Measurements from ENCODE around the gene SP7.

The SP7 gene

DNA sequence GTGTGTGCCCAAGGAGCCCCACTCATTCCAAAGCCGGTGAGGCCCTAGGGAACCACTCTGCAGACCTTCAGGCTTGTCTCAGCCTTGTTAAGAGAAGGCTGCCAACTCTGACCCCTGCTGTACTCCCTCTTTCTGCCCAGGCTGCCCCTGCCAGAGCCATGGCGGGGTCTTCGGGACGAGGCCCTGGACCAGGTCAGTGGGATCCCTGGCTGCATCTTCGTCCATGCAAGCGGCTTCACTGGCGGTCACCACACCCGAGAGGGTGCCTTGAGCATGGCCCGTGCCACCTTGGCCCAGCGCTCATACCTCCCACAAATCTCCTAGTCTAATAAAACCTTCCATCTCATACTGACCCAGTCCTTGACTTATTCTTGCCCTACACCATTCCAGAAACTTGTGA lies 29.3 kb downstream of the SP7 start:
- no peaks in the 10 kb centered on the region for H3K9me2 ChIP-seq (replicated peaks; ENCODE audit: insufficient read depth, low read length)
- no peak overlapping the region for H3K4me2 ChIP-seq (ENCODE audit: low read depth, low read length)
- no peak overlapping the region for H2AFZ ChIP-seq (ENCODE audit: low read length)
- H3K9ac ChIP-seq (ENCODE audit: low read length): no peak overlapping the region
- peaks cover 15% of the 10 kb centered on the region for H3F3A ChIP-seq (ENCODE audit: insufficient read depth, low read length)
- H4K20me1 ChIP-seq (ENCODE audit: insufficient read depth, low read length): no peaks in the 10 kb centered on the region
- no peaks in the 10 kb centered on the region for H3K27me3 ChIP-seq (replicated peaks; ENCODE audit: insufficient read depth, low read length)
- peaks cover 27% of the 10 kb centered on the region for H3K79me2 ChIP-seq (ENCODE audit: low read length)
- no peaks in the 10 kb centered on the region for H3K9me3 ChIP-seq (replicated peaks; ENCODE audit: insufficient read depth, low read length)
- H3K36me3 ChIP-seq (replicated peaks; ENCODE audit: insufficient read depth, low read length): peaks cover 9% of the 10 kb centered on the region; the same call in 1 of the 2 replicates
- H3K4me3 ChIP-seq (ENCODE audit: low read length): no peak overlapping the region
- no peak for DNase-seq
- H3K27ac ChIP-seq (ENCODE audit: low read length): no peak overlapping the region
- peaks cover 19% of the 10 kb centered on the region for H3K4me1 ChIP-seq (ENCODE audit: low read length)
- TF ChIP-seq EZH2 (optimal IDR thresholded peaks at IDR 0.05; ENCODE audit: low read depth, low read length): no peak
- no peak for TF ChIP-seq EZH2phosphoT487 (IDR thresholded peaks at IDR 0.05; ENCODE audit: low read length)
- TF ChIP-seq, protein P1, sequence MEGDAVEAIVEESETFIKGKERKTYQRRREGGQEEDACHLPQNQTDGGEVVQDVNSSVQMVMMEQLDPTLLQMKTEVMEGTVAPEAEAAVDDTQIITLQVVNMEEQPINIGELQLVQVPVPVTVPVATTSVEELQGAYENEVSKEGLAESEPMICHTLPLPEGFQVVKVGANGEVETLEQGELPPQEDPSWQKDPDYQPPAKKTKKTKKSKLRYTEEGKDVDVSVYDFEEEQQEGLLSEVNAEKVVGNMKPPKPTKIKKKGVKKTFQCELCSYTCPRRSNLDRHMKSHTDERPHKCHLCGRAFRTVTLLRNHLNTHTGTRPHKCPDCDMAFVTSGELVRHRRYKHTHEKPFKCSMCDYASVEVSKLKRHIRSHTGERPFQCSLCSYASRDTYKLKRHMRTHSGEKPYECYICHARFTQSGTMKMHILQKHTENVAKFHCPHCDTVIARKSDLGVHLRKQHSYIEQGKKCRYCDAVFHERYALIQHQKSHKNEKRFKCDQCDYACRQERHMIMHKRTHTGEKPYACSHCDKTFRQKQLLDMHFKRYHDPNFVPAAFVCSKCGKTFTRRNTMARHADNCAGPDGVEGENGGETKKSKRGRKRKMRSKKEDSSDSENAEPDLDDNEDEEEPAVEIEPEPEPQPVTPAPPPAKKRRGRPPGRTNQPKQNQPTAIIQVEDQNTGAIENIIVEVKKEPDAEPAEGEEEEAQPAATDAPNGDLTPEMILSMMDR (IDR thresholded peaks at IDR 0.05; ENCODE audit: low read length): no peak

DNA sequence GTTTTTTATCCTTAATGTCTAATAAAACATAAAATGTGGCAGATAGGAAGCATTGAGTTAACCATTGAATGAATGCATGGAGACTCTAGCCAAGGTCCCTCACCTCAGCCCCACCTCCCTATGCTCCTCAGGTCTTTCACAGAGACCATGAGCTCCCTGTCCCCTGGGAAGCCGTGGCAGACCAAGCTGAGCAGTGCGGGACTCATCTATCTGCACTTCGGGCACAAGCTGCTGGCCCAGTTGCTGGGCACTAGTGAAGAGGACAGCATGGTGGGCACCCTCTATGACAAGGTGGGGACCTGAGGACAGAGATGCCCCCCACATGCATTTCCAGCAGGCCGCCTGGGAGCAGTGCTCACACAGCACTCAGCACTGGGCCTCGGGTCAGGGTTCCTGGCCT lies 33.3 kb downstream of the SP7 start:
- Histone ChIP-seq H3K27me3 (replicated peaks; ENCODE audit: insufficient read depth, low read length) (no peaks in the 10 kb centered on the region), H2AFZ (ENCODE audit: low read length) (no peak overlapping the region), H3K9ac (ENCODE audit: low read length) (no peak overlapping the region), H3K36me3 (replicated peaks; ENCODE audit: insufficient read depth, low read length) (peaks cover 9% of the 10 kb centered on the region), H3K4me2 (ENCODE audit: low read depth, low read length) (no peak overlapping the region; the same call in 1 of the 2 replicates), H4K20me1 (ENCODE audit: insufficient read depth, low read length) (no peaks in the 10 kb centered on the region), H3K9me3 (replicated peaks; ENCODE audit: insufficient read depth, low read length) (no peaks in the 10 kb centered on the region), H3F3A (ENCODE audit: insufficient read depth, low read length) (peaks cover 17% of the 10 kb centered on the region), H3K4me3 (ENCODE audit: low read length) (no peak overlapping the region), H3K27ac (ENCODE audit: low read length) (no peak overlapping the region), H3K9me2 (replicated peaks; ENCODE audit: insufficient read depth, low read length) (no peaks in the 10 kb centered on the region), H3K4me1 (ENCODE audit: low read length) (peaks cover 8% of the 10 kb centered on the region), H3K79me2 (ENCODE audit: low read length) (peaks cover 58% of the 10 kb centered on the region)
- DNase-seq: no peak
- TF ChIP-seq EZH2phosphoT487 (IDR thresholded peaks at IDR 0.05; ENCODE audit: low read length) (no peak), EZH2 (optimal IDR thresholded peaks at IDR 0.05; ENCODE audit: low read depth, low read length) (no peak)
- TF ChIP-seq, protein P1 (IDR thresholded peaks at IDR 0.05; ENCODE audit: low read length): no peak

DNA sequence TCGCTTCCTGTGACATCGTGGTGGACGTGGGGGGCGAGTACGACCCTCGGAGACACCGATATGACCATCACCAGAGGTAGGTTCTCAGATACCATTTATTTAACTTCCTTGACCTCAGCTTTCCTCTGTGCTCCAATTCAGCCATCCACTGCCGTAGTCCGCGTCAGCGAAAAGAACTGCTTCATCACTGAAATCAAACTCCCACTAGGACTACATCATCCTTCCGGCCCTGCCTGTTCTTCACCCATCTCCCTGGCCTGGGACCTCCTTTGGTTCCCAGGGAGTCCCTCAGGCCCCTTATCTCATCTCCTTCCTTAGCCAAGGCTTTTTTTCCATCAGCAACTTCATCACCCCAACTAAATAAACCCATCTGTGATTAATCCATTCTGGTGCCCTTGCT lies 36.0 kb downstream of the SP7 start:
- Histone ChIP-seq H3K36me3 (replicated peaks; ENCODE audit: insufficient read depth, low read length) (no peaks in the 10 kb centered on the region; the same call in 1 of the 2 replicates), H3K4me3 (ENCODE audit: low read length) (peak overlapping the region; percentile 77), H3K9me2 (replicated peaks; ENCODE audit: insufficient read depth, low read length) (no peaks in the 10 kb centered on the region), H3K27me3 (replicated peaks; ENCODE audit: insufficient read depth, low read length) (no peaks in the 10 kb centered on the region), H3K9ac (ENCODE audit: low read length) (peak overlapping the region; percentile 62), H3K4me1 (ENCODE audit: low read length) (peaks cover 10% of the 10 kb centered on the region), H2AFZ (ENCODE audit: low read length) (peak overlapping the region; percentile 68), H4K20me1 (ENCODE audit: insufficient read depth, low read length) (no peaks in the 10 kb centered on the region), H3F3A (ENCODE audit: insufficient read depth, low read length) (peaks cover 18% of the 10 kb centered on the region), H3K79me2 (ENCODE audit: low read length) (peaks cover 77% of the 10 kb centered on the region), H3K27ac (ENCODE audit: low read length) (peak overlapping the region; percentile 62; the same call in 1 of the 2 replicates), H3K4me2 (ENCODE audit: low read depth, low read length) (peak overlapping the region; percentile 91), H3K9me3 (replicated peaks; ENCODE audit: insufficient read depth, low read length) (no peaks in the 10 kb centered on the region)
- TF ChIP-seq EZH2phosphoT487 (IDR thresholded peaks at IDR 0.05; ENCODE audit: low read length) (no peak), EZH2 (optimal IDR thresholded peaks at IDR 0.05; ENCODE audit: low read depth, low read length) (no peak)
- TF ChIP-seq, protein P1 (IDR thresholded peaks at IDR 0.05; ENCODE audit: low read length): no peak
- DNase-seq: no peak
